Tibial nerve (tissue), 4 donors: ENCODE data around the gene PRKAG2.

Experiments
- EP300 ChIP-seq, 2 donors: sonication (generic); formaldehyde crosslinking; IDR thresholded peaks; one replicate each; pipeline ENCODE4 v1.6.1; 2017; ENCODE audit warnings: antibody characterized with exemption in 2 of 2, mild to moderate bottlenecking in 1 of 2
- POLR2A ChIP-seq, 2 donors: fragments of 450-650 bp; IDR thresholded peaks; one replicate each; pipeline ENCODE4 v1.6.1; 2017; ENCODE audit warnings: antibody characterized with exemption in 2 of 2, mild to moderate bottlenecking in 2 of 2, moderate library complexity in 2 of 2
- TF ChIP-seq, protein P1 (sequence below), 5 experiments: fragments of 200-600 bp in 3 of 5; fragments of 450-650 bp in 2 of 5; sonication (generic) in 3 of 5; IDR thresholded peaks; one replicate each; pipeline ENCODE4 v1.5.1; 2016 to 2019; ENCODE audit warnings: antibody characterized with exemption in 5 of 5, mild to moderate bottlenecking in 3 of 5, moderate library complexity in 2 of 5

DNA sequence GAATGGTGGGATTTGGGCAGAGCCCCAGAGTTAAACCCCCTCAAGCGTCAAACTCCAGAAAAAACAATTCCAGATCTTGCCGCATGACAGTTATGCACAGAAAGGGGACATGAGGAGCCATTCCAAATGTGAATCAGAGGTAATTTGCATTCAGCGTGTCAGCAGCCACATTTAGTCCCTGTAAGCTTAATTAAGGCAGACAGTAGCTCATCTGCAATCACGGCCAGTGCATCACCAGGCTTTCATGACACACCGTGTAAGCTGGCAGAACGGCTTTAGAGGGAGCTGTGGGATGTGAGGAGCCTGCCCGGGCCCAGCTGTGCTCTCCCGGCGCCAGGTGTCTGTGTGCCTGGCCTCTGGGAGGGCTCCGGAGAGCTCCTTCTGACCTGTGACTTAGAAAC is 18.7 kb upstream of the PRKAG2 start:
- TF ChIP-seq, protein P1, sequence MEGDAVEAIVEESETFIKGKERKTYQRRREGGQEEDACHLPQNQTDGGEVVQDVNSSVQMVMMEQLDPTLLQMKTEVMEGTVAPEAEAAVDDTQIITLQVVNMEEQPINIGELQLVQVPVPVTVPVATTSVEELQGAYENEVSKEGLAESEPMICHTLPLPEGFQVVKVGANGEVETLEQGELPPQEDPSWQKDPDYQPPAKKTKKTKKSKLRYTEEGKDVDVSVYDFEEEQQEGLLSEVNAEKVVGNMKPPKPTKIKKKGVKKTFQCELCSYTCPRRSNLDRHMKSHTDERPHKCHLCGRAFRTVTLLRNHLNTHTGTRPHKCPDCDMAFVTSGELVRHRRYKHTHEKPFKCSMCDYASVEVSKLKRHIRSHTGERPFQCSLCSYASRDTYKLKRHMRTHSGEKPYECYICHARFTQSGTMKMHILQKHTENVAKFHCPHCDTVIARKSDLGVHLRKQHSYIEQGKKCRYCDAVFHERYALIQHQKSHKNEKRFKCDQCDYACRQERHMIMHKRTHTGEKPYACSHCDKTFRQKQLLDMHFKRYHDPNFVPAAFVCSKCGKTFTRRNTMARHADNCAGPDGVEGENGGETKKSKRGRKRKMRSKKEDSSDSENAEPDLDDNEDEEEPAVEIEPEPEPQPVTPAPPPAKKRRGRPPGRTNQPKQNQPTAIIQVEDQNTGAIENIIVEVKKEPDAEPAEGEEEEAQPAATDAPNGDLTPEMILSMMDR (IDR thresholded peaks at IDR 0.05) = no peak
- TF ChIP-seq POLR2A (IDR thresholded peaks at IDR 0.05) = no peak
- TF ChIP-seq EP300 (IDR thresholded peaks at IDR 0.05) = no peak
